ENCODE data around the gene MYRFL. TPM values are rescaled to one million over a fixed set of nuclear protein-coding genes. Genes with fewer than 3 reads are reported as not detected.

The MYRFL gene
- total and polyA plus RNA-seq, 2 of the 8 experiments (the other 6 are each of a cell fraction or from before 2014, with no cell fraction given): 1.1 to 2.0 TPM

- no peak for TF ChIP-seq BCL11A (IDR thresholded peaks at IDR 0.05; ENCODE audit: low read depth in 2 of 2, low read length in 2 of 2)
- no peak for TF ChIP-seq E2F6 (IDR thresholded peaks at IDR 0.05)
These were observed at the start of gene MYRFL (continued) for GRCh38 chr12:69824966-69825560.
